K562 (cell line): ENCODE measurements around the gene CYLD. TPM values are rescaled to one million over a fixed set of nuclear protein-coding genes. Genes with fewer than 3 reads are reported as not detected.

Experiments used
- ATAC-seq: fragments of 200-7000 bp; cut with Tn5 transposase; 3 replicates; pipeline ENCODE4 v1.9.1; 2020; ENCODE audit warnings: moderate library complexity
- BruUV-seq: library from RNA; stranded (reverse); fragments of 400-500 nt; replicated peaks from 2 replicates; lab custom pipeline; 2021; lab: Mats Ljungman, UMichigan
- CTCF ChIA-PET: fragments of 300-600 bp; formaldehyde crosslinking; extraction: SDS; loops from one replicate; lab custom pipeline; 2021; ENCODE audit warnings: low intra/inter-chr PET ratio; lab: Yijun Ruan, JAX
- POLR2A ChIA-PET: fragments of 300-600, 350-650 bp; sonication (Branson Sonifier 250); formaldehyde crosslinking; extraction: SDS; loops from one replicate; lab custom pipeline; 2021; ENCODE audit warnings: antibody characterized with exemption, inconsistent platforms; lab: Yijun Ruan, JAX
- DNase-seq, 4 experiments: peaks; one replicate each; pipeline versions ENCODE4 v3.0.0 to v3.0.0-alpha.2; 2011 to 2018; ENCODE audit warnings: low spot score in 3 of 4, mixed read lengths in 3 of 4; ENCODE audit errors: extremely low read depth in 1 of 4
- FAIRE-seq: peaks from 2 replicates; lab custom pipeline; 2011; peaks lifted over from hg19 to GRCh38; lab: Jason Lieb, UNC
- H2AFZ ChIP-seq: 2 replicates; pipeline ENCODE4 v1.6.0; 2011; ENCODE audit warnings: low read depth, low read length, control low read depth, inconsistent platforms
- H3K27ac ChIP-seq: fragments of 200-600 bp; 3 replicates; pipeline ENCODE4 v1.8.0; 2011; ENCODE audit warnings: low read depth, mild to moderate bottlenecking, control low read depth, inconsistent platforms, low read length, moderate library complexity, mixed read lengths; ENCODE audit errors: extremely low read depth
- H3K27me3 ChIP-seq, 2 experiments: fragments of 300-600 bp in 1 of 2; 2 replicates in 1 of 2; 3 replicates in 1 of 2; pipeline versions ENCODE4 v1.6.0 to v1.8.0; 2011; ENCODE audit warnings: inconsistent platforms in 2 of 2, low read length in 2 of 2, mild to moderate bottlenecking in 1 of 2, mixed read lengths in 1 of 2, moderate library complexity in 1 of 2; ENCODE audit not compliant: control insufficient read depth in 2 of 2, insufficient read depth in 2 of 2
- H3K36me3 ChIP-seq: fragments of 300-600 bp; 3 replicates; pipeline ENCODE4 v1.8.0; 2011; ENCODE audit warnings: mild to moderate bottlenecking, low read length, inconsistent platforms; ENCODE audit not compliant: control insufficient read depth, insufficient read depth
- H3K4me1 ChIP-seq, 2 experiments: fragments of 200-600 bp in 1 of 2; replicated peaks in 1 of 2; 2 replicates in 1 of 2; 3 replicates in 1 of 2; pipeline versions ENCODE4 v1.5.1 to v1.8.0; 2011; ENCODE audit warnings: inconsistent platforms in 2 of 2, low read length in 2 of 2, mild to moderate bottlenecking in 1 of 2, mixed read lengths in 1 of 2, moderate library complexity in 1 of 2; ENCODE audit not compliant: control insufficient read depth in 2 of 2, insufficient read depth in 2 of 2
- H3K4me2 ChIP-seq: 2 replicates; pipeline ENCODE4 v1.6.1; 2011; ENCODE audit warnings: low read length, control low read depth, inconsistent platforms, mixed read lengths; ENCODE audit not compliant: insufficient read depth
- H3K4me3 ChIP-seq: fragments of 200-600 bp; sonication (generic), shearing (Covaris generic); 2 replicates; pipeline ENCODE4 v1.5.1; 2016; ENCODE audit warnings: control low read depth, inconsistent platforms
- H3K79me2 ChIP-seq: fragments of 200-600 bp; 3 replicates; pipeline ENCODE4 v1.8.0; 2011; ENCODE audit warnings: low read length, inconsistent platforms; ENCODE audit not compliant: control insufficient read depth, insufficient read depth
- H3K9ac ChIP-seq, 2 experiments: 2 replicates each; pipeline versions ENCODE4 v1.6.0 to v1.6.1; 2011; ENCODE audit warnings: low read depth in 2 of 2, low read length in 2 of 2, control low read depth in 1 of 2, inconsistent platforms in 1 of 2, mild to moderate bottlenecking in 1 of 2, mixed read lengths in 1 of 2; ENCODE audit not compliant: insufficient read depth in 1 of 2
- H3K9me1 ChIP-seq: one replicate; pipeline ENCODE4 v1.6.0; 2011; ENCODE audit warnings: inconsistent platforms, mild to moderate bottlenecking, low read length, moderate library complexity; ENCODE audit not compliant: control insufficient read depth, insufficient read depth
- H3K9me3 ChIP-seq: replicated peaks from 2 replicates; pipeline ENCODE4 v1.5.1; 2011; ENCODE audit warnings: low read depth, low read length, inconsistent platforms; ENCODE audit not compliant: control insufficient read depth, insufficient read depth
- H4K20me1 ChIP-seq: replicated peaks from 2 replicates; pipeline ENCODE4 v1.6.1; 2011; ENCODE audit warnings: low read length, inconsistent platforms, mixed read lengths; ENCODE audit not compliant: control insufficient read depth, insufficient read depth
- BACH1 ChIP-seq: fragments of 200-800 bp; sonication (Bioruptor generic); IDR thresholded peaks from 2 replicates; pipeline ENCODE4 v1.6.1; 2016; ENCODE audit warnings: missing genetic modification characterization, missing compliant biosample characterization
- C11orf30 ChIP-seq: fragments of 450-650 bp; IDR thresholded peaks from 2 replicates; pipeline ENCODE4 v1.6.1; 2016; ENCODE audit warnings: low read depth, mild to moderate bottlenecking
- DPF2 ChIP-seq: fragments of 450-650 bp; IDR thresholded peaks from 2 replicates; pipeline ENCODE4 v1.6.1; 2016
- GTF2A2 ChIP-seq: IDR thresholded peaks from 2 replicates; pipeline ENCODE4 v1.6.1; 2016; ENCODE audit warnings: mild to moderate bottlenecking, missing genetic modification characterization, missing compliant biosample characterization
- JUND ChIP-seq, 2 experiments: IDR thresholded peaks; 2 replicates in 1 of 2; 3 replicates in 1 of 2; pipeline ENCODE4 v1.6.1; 2011; ENCODE audit warnings: borderline replicate concordance in 2 of 2, low read depth in 2 of 2, low read length in 2 of 2, improper control_type of control experiment in 1 of 2, missing biosample characterization in 1 of 2, missing genetic modification characterization in 1 of 2, missing genetic modification reagents in 1 of 2
- MAFF ChIP-seq: IDR thresholded peaks from 2 replicates; pipeline ENCODE4 v1.6.1; 2012; ENCODE audit warnings: low read length, improper control_type of control experiment
- PURB ChIP-seq: sonication (generic); formaldehyde crosslinking; IDR thresholded peaks from 2 replicates; pipeline ENCODE4 v1.9.0; 2021; ENCODE audit warnings: low read depth, mild to moderate bottlenecking, missing genetic modification reagents
- SMARCA4 ChIP-seq: fragments of 450-650 bp; IDR thresholded peaks from 2 replicates; pipeline ENCODE4 v1.6.1; 2016
- ZBTB7A ChIP-seq: IDR thresholded peaks from 2 replicates; pipeline ENCODE4 v1.6.1; 2011; ENCODE audit warnings: low read depth, mild to moderate bottlenecking, low read length, moderate library complexity, borderline replicate concordance; ENCODE audit not compliant: control insufficient read depth
- ZNF316 ChIP-seq: fragments of 450-650 bp; IDR thresholded peaks from 2 replicates; pipeline ENCODE4 v1.6.1; 2016
- ZNF407 ChIP-seq: fragments of 450-650 bp; IDR thresholded peaks from 2 replicates; pipeline ENCODE4 v1.6.1; 2016; ENCODE audit warnings: low read depth
- ZNF449 ChIP-seq: fragments of 250-450 bp; sonication (Bioruptor Pico); IDR thresholded peaks from 2 replicates; pipeline ENCODE4 v1.8.0; 2022; ENCODE audit warnings: moderate library complexity, mild to moderate bottlenecking, inconsistent platforms
- WGBS: fragments of 100-300 bp; shearing (Covaris generic); methylation state at CpG from one replicate; pipeline ENCODE4 v1.1.6; 2016; ENCODE audit warnings: low coverage, mixed read lengths; ENCODE audit not compliant: insufficient coverage; ENCODE audit errors: missing lambda C conversion rate; 5-methylcytosine and 5-hydroxymethylcytosine counted together
- in situ Hi-C: fragments of 300-500 bp; cut with MboI; formaldehyde crosslinking; loops from 4 replicates; pipeline ENCODE4 v1.15.0; 2018; ENCODE audit warnings: inconsistent platforms, mixed read lengths
- intact Hi-C: fragments of 100-400 bp; cut with micrococcal nuclease; formaldehyde crosslinking; loops from 2 replicates; pipeline ENCODE4 v1.14.2; 2022
- polyA plus RNA-seq, 8 experiments: library from polyadenylated mRNA; depleted of rRNA in 4 of 8; stranded (reverse) in 5 of 8; unstranded in 3 of 8; fragments of >200 nt; fragmentation: Nextera tagmentation in 2 of 8; fragmentation: Illumina TruSeq in 1 of 8; extraction: Ambion mirVana in 2 of 8; extraction: Trizol in 1 of 8; gene quantifications; 2 replicates each; pipeline versions ENCODE4 v1.2.1 to v1.2.3, GENCODE V29; 2011 to 2014; ENCODE audit warnings: inconsistent platforms in 1 of 8, missing spikeins in 1 of 8
- total RNA-seq, 7 experiments: library from RNA; depleted of rRNA in 6 of 7; stranded (reverse); fragments of >200 nt in 6 of 7; fragmentation: Illumina TruSeq in 2 of 7; extraction: Trizol in 2 of 7; gene quantifications; 2 replicates each; pipeline versions ENCODE4 v1.2.1 to v1.2.3, GENCODE V29; 2011 to 2021; ENCODE audit warnings: low replicate concordance in 1 of 7

CYLD gene
- total and polyA plus RNA-seq, 9 of the 15 experiments (the other 6 are each of a cell fraction or from before 2014, with no cell fraction given) = 3.4 to 7.4 (median 5.3) TPM

- POLR2A ChIA-PET = no interaction called here
- Histone ChIP-seq H3K79me2 (no peaks in the 10 kb centered on the region), H3K27ac (no peak overlapping the region), H3K4me1 (peaks cover 0 to 4% of the 10 kb centered on the region in 2 experiments; a peak in 1 of 5 replicates), H4K20me1 (no peaks in the 10 kb centered on the region), H3K36me3 (no peaks in the 10 kb centered on the region), H3K4me2 (no peak overlapping the region), H2AFZ (peak overlapping the region; percentile 13; the same call in 1 of the 2 replicates), H3K9me1 (no peaks in the 10 kb centered on the region), H3K9me3 (no peaks in the 10 kb centered on the region), H3K27me3 (no peaks in the 10 kb centered on the region), H3K4me3 (no peak overlapping the region), H3K9ac (no peak overlapping the region)
- no TSS peak for BruUV-seq
- intact Hi-C loops (no loop called here), in situ Hi-C loops (no loop called here)
- CTCF ChIA-PET = no interaction called here
- no peak for DNase-seq
- peak; percentile 19 for FAIRE-seq
- WGBS = 4% methylated on average over 2 of the region's 2 CpGs
- ATAC-seq = 0 out of 3 replicates have a peak, but pooled peaks have one; percentile 34
- TF ChIP-seq C11orf30 = peak; percentile 89
- no peak for TF ChIP-seq ZBTB7A
- no peak for TF ChIP-seq ZNF449 (CRISPR knock-in tag)
- peak; percentile 33; the same call in 1 of the 2 replicates for TF ChIP-seq SMARCA4
- no peak for TF ChIP-seq GTF2A2 (tag)
- TF ChIP-seq BACH1 (tag) = peak; percentile 38; the same call in 1 of the 2 replicates
- no peak for TF ChIP-seq JUND (IDR thresholded peaks at IDR 0.05; ENCODE audit: borderline replicate concordance, low read depth, low read length)
- TF ChIP-seq JUND (tag; IDR thresholded peaks at IDR 0.05; ENCODE audit: borderline replicate concordance, low read depth, low read length) = 0 out of 3 replicates have a peak, but pooled peaks have one; percentile 32
- TF ChIP-seq DPF2 = peak; percentile 21; the same call in 1 of the 2 replicates
- TF ChIP-seq PURB (CRISPR knock-in tag) = no peak
- TF ChIP-seq ZNF316 = peak; percentile 94
- no peak for TF ChIP-seq ZNF407
- TF ChIP-seq MAFF = peak; percentile 84
Observed at GRCh38 chr16:50763211-50763610, 21.3 kb downstream of the CYLD start.
